ENCODE results near the gene ADD1. TPM values are rescaled to one million over a fixed set of nuclear protein-coding genes. Genes with fewer than 3 reads are reported as not detected.

ADD1 gene
- polyA plus RNA-seq, 1 donor: 183 TPM

DNA sequence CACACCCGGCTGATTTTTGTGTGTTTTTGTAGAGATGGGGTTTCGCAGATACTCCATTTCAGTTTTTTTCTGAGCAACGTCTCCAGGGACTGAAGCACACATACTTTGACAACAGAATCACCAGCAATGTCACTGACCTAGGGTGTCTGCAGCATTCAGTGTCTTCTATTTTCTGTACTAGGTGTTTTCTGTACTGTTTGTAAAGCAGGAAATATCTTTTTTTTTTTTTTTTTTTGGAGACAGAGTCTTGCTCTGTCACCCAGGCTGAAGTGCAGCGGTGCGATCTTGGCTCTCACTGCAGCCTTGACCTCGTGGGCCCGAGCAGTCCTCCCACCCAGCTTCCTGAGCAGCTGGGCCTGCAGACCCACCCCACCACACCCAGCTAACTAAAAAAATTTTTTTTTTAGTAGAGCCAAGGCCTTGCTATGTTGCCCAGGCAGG is 8.9 kb downstream of the ADD1 start:
- H3K4me3 ChIP-seq (ENCODE audit: low read length): no peak overlapping the region
- WGBS (ENCODE audit: insufficient coverage, low lambda C conversion rate): no CpG with 5 or more reads among the region's 7 CpGs
- no peaks in the 10 kb centered on the region for H3K9me3 ChIP-seq (ENCODE audit: control insufficient read depth, low read depth, low read length)
- H3K4me1 ChIP-seq (ENCODE audit: control insufficient read depth, insufficient read depth, low read length): peaks cover 18% of the 10 kb centered on the region
- no peaks in the 10 kb centered on the region for H3K27me3 ChIP-seq (ENCODE audit: control insufficient read depth, insufficient read depth, low read length)
- no peak overlapping the region for H3K27ac ChIP-seq (ENCODE audit: low read length)
- peaks cover 12% of the 10 kb centered on the region for H3K36me3 ChIP-seq (ENCODE audit: control insufficient read depth, insufficient read depth, low read length)
- DNase-seq: peak in 1 of 2 donors; percentile 26

DNA sequence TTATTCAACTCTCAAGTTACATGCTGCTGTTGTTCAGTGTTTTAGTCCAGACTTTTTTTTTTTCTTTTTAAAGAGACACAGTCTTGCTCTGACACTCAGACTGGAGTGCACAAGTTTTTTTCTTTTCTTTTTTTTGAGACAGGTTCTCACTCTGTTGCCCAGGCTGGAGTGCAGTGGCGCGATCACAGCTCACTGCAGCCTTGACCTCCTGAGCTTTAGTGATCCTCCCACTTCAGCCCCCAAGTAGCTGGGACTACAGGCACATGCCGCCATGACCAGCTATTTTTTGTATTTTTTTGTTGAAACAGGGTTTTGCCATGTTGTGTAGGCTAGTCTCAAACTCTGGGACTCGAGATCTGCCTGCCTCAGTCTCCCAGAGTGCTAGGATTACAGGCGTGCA is 11.9 kb downstream of the ADD1 start:
- no CpG with 5 or more reads among the region's 5 CpGs for WGBS (ENCODE audit: insufficient coverage, low lambda C conversion rate)
- H3K4me1 ChIP-seq (ENCODE audit: control insufficient read depth, insufficient read depth, low read length): peaks cover 17% of the 10 kb centered on the region
- H3K4me3 ChIP-seq (ENCODE audit: low read length): no peak overlapping the region
- H3K9me3 ChIP-seq (ENCODE audit: control insufficient read depth, low read depth, low read length): no peaks in the 10 kb centered on the region
- no peaks in the 10 kb centered on the region for H3K27me3 ChIP-seq (ENCODE audit: control insufficient read depth, insufficient read depth, low read length)
- H3K27ac ChIP-seq (ENCODE audit: low read length): no peak overlapping the region
- no peak for DNase-seq
- H3K36me3 ChIP-seq (ENCODE audit: control insufficient read depth, insufficient read depth, low read length): peaks cover 12% of the 10 kb centered on the region

DNA sequence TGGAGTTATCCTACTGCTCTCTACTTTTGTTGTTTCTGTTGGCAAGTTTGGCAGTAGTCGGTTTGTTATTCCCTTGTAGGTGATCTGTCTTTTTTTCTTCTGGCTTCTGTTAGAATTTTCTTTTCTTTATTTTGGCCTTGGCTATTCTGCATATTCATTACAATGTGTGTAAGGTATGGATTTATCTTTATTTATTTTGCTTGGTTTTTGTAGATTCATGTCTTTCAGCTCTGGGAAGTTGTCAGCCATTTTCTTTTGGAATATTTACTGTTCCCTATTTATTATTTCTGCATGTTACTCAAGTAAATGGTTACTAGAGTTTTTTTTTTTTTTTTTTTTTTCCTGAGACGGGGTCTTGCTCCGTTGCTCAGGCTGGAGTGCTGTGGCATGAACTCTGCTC is 12.6 kb downstream of the ADD1 start:
- Histone ChIP-seq H3K36me3 (ENCODE audit: control insufficient read depth, insufficient read depth, low read length) (peaks cover 12% of the 10 kb centered on the region), H3K27ac (ENCODE audit: low read length) (no peak overlapping the region), H3K9me3 (ENCODE audit: control insufficient read depth, low read depth, low read length) (no peaks in the 10 kb centered on the region), H3K27me3 (ENCODE audit: control insufficient read depth, insufficient read depth, low read length) (no peaks in the 10 kb centered on the region), H3K4me1 (ENCODE audit: control insufficient read depth, insufficient read depth, low read length) (peaks cover 24% of the 10 kb centered on the region), H3K4me3 (ENCODE audit: low read length) (no peak overlapping the region)
- no peak for DNase-seq
- 100% methylated on average over 1 of the region's 3 CpGs for WGBS (ENCODE audit: insufficient coverage, low lambda C conversion rate)

DNA sequence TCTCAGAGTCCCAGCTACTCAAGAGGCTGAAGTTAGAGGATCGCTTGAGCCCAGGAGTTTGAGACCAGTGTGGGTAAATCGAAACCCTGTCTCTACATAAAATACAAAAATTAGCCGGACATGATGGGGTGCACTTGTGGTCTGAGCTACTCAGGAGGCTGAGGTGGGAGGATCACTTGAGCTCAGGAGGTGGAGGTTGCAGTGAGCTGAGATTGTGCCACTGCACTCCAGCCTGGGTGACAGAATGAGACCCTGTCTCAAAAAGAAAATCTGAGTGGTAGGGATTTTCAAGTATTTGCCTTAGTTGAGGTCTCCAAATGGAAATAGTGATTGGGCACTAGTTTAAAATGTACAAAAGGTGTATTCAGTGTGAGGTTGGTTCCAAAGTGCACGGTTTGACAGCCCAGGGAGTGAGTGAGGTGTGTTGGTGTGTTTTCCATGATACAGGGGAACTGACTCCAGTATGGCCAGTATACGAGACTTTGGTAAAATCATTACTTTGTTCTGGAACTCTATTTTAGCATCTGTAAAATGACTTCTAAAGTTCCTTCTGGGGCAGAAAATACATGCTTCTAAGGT is 13.8 kb downstream of the ADD1 start:
- WGBS (ENCODE audit: insufficient coverage, low lambda C conversion rate): no CpG with 5 or more reads among the region's 5 CpGs
- Histone ChIP-seq H3K4me3 (ENCODE audit: low read length) (no peak overlapping the region), H3K9me3 (ENCODE audit: control insufficient read depth, low read depth, low read length) (no peaks in the 10 kb centered on the region), H3K27me3 (ENCODE audit: control insufficient read depth, insufficient read depth, low read length) (no peaks in the 10 kb centered on the region), H3K36me3 (ENCODE audit: control insufficient read depth, insufficient read depth, low read length) (peaks cover 12% of the 10 kb centered on the region), H3K4me1 (ENCODE audit: control insufficient read depth, insufficient read depth, low read length) (peaks cover 34% of the 10 kb centered on the region), H3K27ac (ENCODE audit: low read length) (no peak overlapping the region)
- no peak for DNase-seq

DNA sequence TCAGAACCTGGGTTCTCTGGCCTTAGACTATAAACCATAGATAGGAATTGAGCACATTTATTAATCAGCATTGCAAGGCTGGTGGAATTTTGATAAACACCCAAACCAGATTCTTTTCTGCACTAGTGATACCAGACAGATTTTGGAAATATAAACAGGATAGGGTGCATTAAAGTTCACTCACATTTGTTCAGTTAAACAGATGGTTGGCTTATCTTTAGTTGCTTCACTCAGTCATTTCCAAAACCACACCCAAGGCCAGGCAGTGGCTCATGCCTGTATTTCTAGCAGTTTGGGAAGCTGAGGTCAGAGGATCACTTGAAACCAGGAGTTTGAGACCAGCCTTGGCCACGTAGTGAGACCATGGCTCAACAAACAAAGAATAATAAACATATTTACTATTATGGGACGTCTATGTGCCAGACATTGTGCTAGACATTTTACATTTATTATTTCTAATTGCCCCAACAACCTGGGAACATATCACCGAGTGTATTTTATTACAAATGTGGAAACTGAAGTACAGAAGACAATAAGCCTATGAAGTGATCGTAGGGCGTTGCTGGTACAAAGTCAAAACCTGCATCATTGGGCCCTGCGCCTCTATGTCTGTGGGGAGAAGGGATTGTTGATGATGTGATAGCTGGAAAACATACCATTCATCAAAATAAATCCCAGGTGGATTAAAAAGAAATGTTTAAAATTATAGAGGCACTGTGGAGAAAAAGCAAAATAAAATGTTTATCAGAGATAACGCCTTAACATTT is 15.0 kb downstream of the ADD1 start:
- H3K4me1 ChIP-seq (ENCODE audit: control insufficient read depth, insufficient read depth, low read length): peaks cover 39% of the 10 kb centered on the region
- no peaks in the 10 kb centered on the region for H3K9me3 ChIP-seq (ENCODE audit: control insufficient read depth, low read depth, low read length)
- DNase-seq: peak in 1 of 2 donors; percentile 33
- no peaks in the 10 kb centered on the region for H3K27me3 ChIP-seq (ENCODE audit: control insufficient read depth, insufficient read depth, low read length)
- 100% methylated on average over 1 of the region's 7 CpGs for WGBS (ENCODE audit: insufficient coverage, low lambda C conversion rate)
- peak overlapping the region; percentile 41 for H3K27ac ChIP-seq (ENCODE audit: low read length)
- peaks cover 11% of the 10 kb centered on the region for H3K36me3 ChIP-seq (ENCODE audit: control insufficient read depth, insufficient read depth, low read length)
- H3K4me3 ChIP-seq (ENCODE audit: low read length): no peak overlapping the region

DNA sequence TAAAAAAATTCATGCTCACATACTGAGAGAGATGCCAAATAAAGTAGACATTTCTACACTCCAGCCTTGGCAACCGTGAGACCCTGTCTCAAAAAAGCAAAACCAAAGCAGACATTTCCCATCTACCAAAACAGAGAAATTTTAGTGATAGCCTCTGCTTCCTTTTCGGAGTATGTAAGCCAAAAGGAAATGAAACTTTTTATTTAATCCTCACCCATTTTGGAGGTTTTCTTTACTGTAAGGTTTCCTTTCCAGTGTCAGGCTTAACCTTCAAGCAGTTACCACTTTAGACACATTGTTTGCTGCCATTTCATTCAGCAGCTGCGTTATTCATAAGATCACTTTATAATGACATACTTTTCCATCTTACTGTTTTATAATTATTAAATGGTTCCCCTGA is 15.9 kb downstream of the ADD1 start:
- H3K27ac ChIP-seq (ENCODE audit: low read length): no peak overlapping the region
- H3K36me3 ChIP-seq (ENCODE audit: control insufficient read depth, insufficient read depth, low read length): peaks cover 5% of the 10 kb centered on the region
- H3K9me3 ChIP-seq (ENCODE audit: control insufficient read depth, low read depth, low read length): no peaks in the 10 kb centered on the region
- no peak for DNase-seq
- H3K27me3 ChIP-seq (ENCODE audit: control insufficient read depth, insufficient read depth, low read length): no peaks in the 10 kb centered on the region
- peaks cover 42% of the 10 kb centered on the region for H3K4me1 ChIP-seq (ENCODE audit: control insufficient read depth, insufficient read depth, low read length)
- H3K4me3 ChIP-seq (ENCODE audit: low read length): no peak overlapping the region
- WGBS (ENCODE audit: insufficient coverage, low lambda C conversion rate): 80% methylated on average over 1 of the region's 3 CpGs

DNA sequence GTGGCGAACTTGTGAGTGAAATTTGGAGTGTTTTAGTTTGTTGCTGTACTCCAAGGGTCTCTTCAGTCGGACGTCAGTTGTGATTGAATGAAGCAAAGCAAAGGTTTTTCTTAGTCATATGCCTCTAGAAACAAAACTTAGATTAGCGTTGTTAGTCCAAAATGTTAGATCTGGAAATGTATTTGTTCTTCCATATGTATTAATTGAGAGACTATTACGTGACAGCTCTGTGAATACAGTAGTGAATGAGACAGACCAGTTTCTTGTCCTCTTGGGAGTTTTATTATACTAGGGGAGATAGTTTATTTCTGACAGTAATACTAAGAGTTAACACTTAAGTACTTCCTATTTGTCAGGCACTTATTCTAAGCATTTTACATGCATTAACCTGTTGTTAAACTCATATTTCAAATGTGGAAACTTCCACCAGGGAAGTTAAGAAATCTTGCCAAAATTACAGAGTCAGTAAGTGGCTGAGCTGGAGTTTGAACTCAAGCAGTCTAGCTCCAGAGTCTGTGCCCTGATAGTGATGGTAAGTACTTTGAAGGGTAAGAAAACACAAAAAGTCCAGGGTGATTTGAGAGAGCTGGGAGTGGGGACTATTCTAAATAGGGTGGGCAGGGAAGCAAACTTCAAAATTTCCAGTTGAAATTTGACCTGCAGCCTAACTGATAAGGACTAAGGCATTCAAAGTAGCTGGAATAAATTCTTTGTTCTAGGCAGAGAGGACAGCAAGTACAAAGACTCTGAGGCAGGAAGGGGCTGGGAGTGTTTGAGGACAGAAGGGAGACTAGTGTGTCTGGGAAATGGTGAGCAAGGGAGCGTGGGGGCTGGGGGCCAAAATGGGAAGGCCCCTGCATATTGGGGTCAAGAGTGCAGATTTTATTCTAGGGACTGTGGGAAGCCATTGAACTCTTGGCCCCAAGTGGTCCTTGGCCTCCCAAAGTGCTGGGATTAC is 17.0 kb downstream of the ADD1 start:
- Histone ChIP-seq H3K27me3 (ENCODE audit: control insufficient read depth, insufficient read depth, low read length) (no peaks in the 10 kb centered on the region), H3K36me3 (ENCODE audit: control insufficient read depth, insufficient read depth, low read length) (no peaks in the 10 kb centered on the region), H3K4me1 (ENCODE audit: control insufficient read depth, insufficient read depth, low read length) (peaks cover 42% of the 10 kb centered on the region), H3K27ac (ENCODE audit: low read length) (peak overlapping the region; percentile 26), H3K9me3 (ENCODE audit: control insufficient read depth, low read depth, low read length) (no peaks in the 10 kb centered on the region), H3K4me3 (ENCODE audit: low read length) (no peak overlapping the region)
- 67% methylated on average over 1 of the region's 6 CpGs for WGBS (ENCODE audit: insufficient coverage, low lambda C conversion rate)
- peak in 1 of 2 donors; percentile 54 for DNase-seq

DNA sequence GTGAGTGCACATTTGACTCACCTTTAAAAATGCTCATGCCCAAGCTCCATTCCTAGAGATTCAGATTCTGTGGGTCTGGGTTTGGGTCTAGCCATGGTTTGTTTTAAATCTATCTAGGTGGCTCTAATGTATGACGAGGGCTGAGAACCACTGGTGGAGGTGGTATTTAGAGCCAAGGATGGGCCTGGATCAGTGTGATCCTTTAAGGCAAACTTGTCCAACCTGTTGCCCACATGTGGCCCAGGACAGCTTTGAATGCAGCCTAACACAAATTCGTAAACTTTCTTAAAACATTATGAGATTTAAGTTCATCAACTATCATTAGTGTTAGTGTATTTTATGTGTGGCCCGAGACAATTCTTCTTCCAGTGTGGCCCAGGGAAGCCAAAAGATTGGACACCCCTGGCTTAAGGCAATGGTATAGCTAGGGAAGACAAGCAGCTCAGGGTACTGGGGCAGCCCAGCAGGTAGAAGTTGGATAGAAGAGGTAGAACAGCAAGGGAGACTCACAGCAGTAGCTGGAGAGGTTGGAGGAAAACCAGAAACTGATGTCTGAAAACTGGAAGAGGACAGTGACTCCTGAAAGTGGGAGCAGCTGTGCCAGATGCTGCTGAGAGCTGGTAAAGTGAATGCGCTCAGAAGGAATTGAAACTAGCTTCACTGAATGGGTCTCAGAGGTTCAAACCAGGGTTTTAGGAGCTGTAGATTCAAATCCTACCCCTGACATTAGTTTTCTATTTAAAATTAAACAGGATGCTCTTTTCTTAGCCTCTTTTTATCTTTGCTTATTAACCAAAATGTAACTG is 18.2 kb downstream of the ADD1 start:
- no CpG with 5 or more reads among the region's 4 CpGs for WGBS (ENCODE audit: insufficient coverage, low lambda C conversion rate)
- H3K4me3 ChIP-seq (ENCODE audit: low read length): no peak overlapping the region
- H3K4me1 ChIP-seq (ENCODE audit: control insufficient read depth, insufficient read depth, low read length): peaks cover 46% of the 10 kb centered on the region
- H3K27ac ChIP-seq (ENCODE audit: low read length): peak overlapping the region; percentile 16
- no peaks in the 10 kb centered on the region for H3K27me3 ChIP-seq (ENCODE audit: control insufficient read depth, insufficient read depth, low read length)
- H3K36me3 ChIP-seq (ENCODE audit: control insufficient read depth, insufficient read depth, low read length): no peaks in the 10 kb centered on the region
- DNase-seq: no peak
- H3K9me3 ChIP-seq (ENCODE audit: control insufficient read depth, low read depth, low read length): no peaks in the 10 kb centered on the region

DNA sequence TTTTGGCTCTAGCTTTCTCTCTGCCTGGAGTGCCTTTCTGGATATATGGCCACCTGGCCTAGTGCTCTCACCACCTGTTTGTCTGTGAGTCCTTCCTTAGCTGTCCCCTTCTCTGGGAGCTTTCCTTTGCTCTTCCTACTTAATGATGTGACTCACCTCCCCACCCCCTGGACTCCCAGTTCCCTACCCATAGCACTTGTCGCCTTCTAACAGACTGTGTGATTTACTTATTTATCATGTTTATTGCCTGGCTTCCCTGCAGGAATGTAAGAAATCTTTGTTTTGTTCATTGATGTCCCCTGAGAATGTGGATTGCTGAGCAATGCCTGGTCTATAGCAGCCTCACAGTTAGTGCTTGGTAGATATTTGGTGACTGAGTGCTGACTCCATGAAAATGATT is 18.9 kb downstream of the ADD1 start:
- Histone ChIP-seq H3K9me3 (ENCODE audit: control insufficient read depth, low read depth, low read length) (no peaks in the 10 kb centered on the region), H3K4me1 (ENCODE audit: control insufficient read depth, insufficient read depth, low read length) (peaks cover 53% of the 10 kb centered on the region), H3K27me3 (ENCODE audit: control insufficient read depth, insufficient read depth, low read length) (no peaks in the 10 kb centered on the region), H3K4me3 (ENCODE audit: low read length) (no peak overlapping the region), H3K36me3 (ENCODE audit: control insufficient read depth, insufficient read depth, low read length) (no peaks in the 10 kb centered on the region), H3K27ac (ENCODE audit: low read length) (peak overlapping the region; percentile 16)
- no CpG with 5 or more reads among the region's 1 CpG for WGBS (ENCODE audit: insufficient coverage, low lambda C conversion rate)
- peak in 1 of 2 donors; percentile 43 for DNase-seq

DNA sequence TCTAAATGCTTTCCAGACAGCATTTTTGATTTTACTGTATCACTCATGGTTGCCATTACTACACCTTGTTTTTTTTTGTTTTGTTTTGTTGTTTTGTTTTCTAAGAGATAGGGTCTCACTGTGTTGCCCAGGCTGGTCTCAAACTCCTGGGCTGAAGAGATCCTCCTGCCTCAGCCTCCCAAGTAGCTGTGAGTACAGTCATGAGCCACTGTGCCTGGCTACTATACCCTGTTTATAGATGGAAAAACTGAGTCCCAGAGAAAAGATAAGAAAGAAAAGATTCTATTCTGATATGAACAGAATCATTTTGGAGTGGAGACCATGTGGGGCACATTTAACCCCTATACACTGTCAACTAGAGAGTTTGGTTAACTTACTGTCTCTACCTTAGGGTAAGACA is 20.0 kb downstream of the ADD1 start:
- H3K4me1 ChIP-seq (ENCODE audit: control insufficient read depth, insufficient read depth, low read length): peaks cover 56% of the 10 kb centered on the region
- no peak overlapping the region for H3K4me3 ChIP-seq (ENCODE audit: low read length)
- no peaks in the 10 kb centered on the region for H3K9me3 ChIP-seq (ENCODE audit: control insufficient read depth, low read depth, low read length)
- no peaks in the 10 kb centered on the region for H3K36me3 ChIP-seq (ENCODE audit: control insufficient read depth, insufficient read depth, low read length)
- H3K27ac ChIP-seq (ENCODE audit: low read length): no peak overlapping the region
- H3K27me3 ChIP-seq (ENCODE audit: control insufficient read depth, insufficient read depth, low read length): no peaks in the 10 kb centered on the region
- no peak for DNase-seq

Data from large intestine (tissue), 3 donors.